Retinal pigment epithelial cell (primary cell): ENCODE measurements around the gene SMAD3.
A peak's percentile ranks its signal among the peaks of the same experiment; 100 is the strongest.

Source experiments
- DNase-seq: peaks from one replicate; pipeline ENCODE4 v3.0.0-alpha.2; 2010; ENCODE audit warnings: low read depth
- H3K4me3 ChIP-seq: 2 replicates; pipeline ENCODE4 v1.5.1; 2011; ENCODE audit warnings: mild to moderate bottlenecking, low read length, control low read depth, moderate library complexity
- TF ChIP-seq, protein P1 (sequence below): conservative IDR thresholded peaks from 2 replicates; pipeline ENCODE4 v1.5.1; 2011; ENCODE audit warnings: low read depth, low read length, control low read depth, inconsistent platforms

SMAD3 gene

DNA sequence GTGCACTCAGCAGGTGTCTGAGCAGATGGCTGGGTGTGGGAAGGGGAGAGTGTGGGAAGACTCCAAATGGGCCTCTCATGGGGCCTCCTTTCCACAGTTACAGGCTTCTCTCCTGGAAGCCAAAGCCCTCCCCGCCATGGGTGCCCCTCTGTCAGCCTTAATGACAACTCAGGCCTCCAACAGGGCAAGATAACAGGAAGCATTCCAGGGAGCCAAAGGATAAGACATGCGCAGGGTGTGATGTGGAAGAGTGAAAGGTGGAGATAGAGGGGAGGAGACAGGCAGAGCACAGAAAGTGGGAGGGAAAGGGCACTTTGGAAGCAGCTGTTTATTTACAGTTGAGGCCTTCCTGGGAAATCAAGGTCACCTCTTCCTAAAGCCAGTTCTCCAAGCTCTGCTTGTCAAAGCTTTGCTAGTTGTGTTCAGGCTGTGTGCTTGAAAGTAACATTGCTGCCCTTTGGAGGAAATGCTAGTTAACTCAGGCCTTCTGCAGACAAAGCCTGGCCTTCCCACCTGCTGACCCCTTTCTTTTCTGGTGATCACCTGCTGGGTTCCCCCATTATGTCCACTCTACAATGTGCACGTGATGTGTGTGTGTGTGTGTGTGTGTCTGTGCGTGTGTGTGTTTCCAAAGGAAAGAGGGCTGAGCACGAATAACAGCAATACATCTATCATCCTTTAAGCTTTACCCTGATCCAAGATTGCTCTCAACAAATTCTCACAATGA lies 35.2 kb upstream of the SMAD3 start:
- no peak overlapping the region for H3K4me3 ChIP-seq
- TF ChIP-seq, protein P1, sequence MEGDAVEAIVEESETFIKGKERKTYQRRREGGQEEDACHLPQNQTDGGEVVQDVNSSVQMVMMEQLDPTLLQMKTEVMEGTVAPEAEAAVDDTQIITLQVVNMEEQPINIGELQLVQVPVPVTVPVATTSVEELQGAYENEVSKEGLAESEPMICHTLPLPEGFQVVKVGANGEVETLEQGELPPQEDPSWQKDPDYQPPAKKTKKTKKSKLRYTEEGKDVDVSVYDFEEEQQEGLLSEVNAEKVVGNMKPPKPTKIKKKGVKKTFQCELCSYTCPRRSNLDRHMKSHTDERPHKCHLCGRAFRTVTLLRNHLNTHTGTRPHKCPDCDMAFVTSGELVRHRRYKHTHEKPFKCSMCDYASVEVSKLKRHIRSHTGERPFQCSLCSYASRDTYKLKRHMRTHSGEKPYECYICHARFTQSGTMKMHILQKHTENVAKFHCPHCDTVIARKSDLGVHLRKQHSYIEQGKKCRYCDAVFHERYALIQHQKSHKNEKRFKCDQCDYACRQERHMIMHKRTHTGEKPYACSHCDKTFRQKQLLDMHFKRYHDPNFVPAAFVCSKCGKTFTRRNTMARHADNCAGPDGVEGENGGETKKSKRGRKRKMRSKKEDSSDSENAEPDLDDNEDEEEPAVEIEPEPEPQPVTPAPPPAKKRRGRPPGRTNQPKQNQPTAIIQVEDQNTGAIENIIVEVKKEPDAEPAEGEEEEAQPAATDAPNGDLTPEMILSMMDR = no peak
- no peak for DNase-seq

DNA sequence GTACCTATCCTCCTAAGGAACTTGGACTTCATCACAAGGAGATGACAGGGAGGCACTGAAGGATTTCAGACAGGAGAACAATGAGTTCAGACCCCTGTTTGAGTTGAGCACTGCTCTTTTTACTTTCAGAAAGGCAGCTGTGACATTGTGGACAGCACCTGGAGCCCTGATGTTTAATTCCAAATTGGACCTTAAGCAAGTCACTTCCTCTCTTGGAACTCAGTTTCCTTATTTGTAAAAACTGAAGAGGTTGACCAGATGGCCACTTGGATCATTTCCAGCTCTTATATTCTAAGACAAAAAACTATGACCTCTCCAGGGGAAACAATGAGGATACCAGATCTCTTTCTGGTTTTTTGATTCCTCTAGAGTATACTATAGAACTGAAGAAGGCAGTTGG lies 34.1 kb upstream of the SMAD3 start:
- TF ChIP-seq, protein P1 = no peak
- no peak for DNase-seq
- H3K4me3 ChIP-seq = no peak overlapping the region

DNA sequence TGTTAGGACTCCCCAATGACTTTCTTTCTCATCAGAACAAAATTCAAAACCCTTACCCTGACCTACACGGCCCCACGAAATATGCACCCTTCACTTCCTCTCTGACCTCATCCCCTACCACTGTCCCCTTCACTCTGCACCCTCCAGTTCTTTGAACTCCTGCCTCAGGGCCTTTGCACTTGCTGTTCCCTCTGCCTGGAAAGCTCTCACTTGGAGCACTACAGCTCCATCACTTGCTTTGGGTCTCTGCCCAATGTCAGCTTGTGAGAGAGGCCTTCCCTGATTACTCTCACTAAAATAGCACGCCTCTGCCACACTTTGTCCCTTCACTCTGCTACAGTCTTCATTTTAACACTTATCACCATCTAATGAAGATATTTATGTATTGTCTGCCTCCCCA lies 32.8 kb upstream of the SMAD3 start:
- H3K4me3 ChIP-seq = no peak overlapping the region
- DNase-seq = no peak
- TF ChIP-seq, protein P1 = no peak

DNA sequence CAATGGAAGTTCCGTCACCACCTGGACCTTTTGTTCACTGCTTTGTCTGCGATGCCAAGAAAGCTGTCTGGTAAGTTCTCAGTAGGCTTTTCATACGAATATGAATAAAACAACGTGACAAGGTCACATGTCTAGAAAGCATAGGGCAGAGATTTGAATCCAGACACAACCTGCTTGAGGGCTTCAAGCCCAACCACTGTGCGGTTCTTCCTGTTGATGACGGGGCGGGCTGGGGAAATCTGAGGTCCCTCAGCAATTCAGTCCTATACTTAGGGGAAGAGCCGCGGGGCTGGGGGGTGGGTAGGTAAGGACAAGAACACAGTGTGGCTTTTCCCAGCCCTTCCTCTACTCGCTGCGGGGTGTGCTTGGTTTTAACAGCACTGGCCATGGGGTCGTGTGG lies 32.4 kb upstream of the SMAD3 start:
- no peak for DNase-seq
- H3K4me3 ChIP-seq = peak overlapping the region; percentile 29
- TF ChIP-seq, protein P1 = no peak

- TF ChIP-seq, protein P1 = no peak
- DNase-seq = no peak
- peak overlapping the region; percentile 29 for H3K4me3 ChIP-seq
Observed at GRCh38 chr15:67033571-67034044, 31.8 kb upstream of the SMAD3 start.

DNA sequence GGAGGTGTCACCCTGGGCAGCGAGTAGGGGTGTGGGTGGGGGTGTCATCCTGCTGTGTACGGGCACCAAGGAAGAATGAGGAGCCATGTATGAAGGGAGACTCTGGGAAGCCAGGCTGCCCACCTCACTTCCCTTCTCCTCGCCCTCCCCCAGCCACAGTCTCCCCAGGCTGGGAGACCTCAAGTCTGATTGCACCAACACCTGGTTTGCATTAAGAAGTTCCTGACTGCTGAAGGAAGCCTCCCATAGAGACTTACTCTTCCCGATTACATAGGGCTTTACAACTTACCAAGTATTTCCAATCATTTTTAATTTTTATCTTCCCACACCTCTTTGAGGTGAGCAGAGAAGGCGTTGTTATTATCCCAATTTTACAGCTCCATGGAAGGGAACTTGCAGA lies 29.5 kb upstream of the SMAD3 start:
- TF ChIP-seq, protein P1 = no peak
- H3K4me3 ChIP-seq = no peak overlapping the region
- no peak for DNase-seq
